Common myeloid progenitor, CD34-positive (primary cell): ENCODE results near the gene PTGIS. TPM values are rescaled to one million over a fixed set of nuclear protein-coding genes. Genes with fewer than 3 reads are reported as not detected.
A peak's percentile ranks its signal among the peaks of the same experiment; 100 is the strongest.
"Not testable (repeated sequence)": the region's sequence is repeated elsewhere in the genome, so short reads cannot be mapped to it uniquely, and the experiment has no call there.

Experiments used
- CTCF ChIA-PET: fragments of 350-600 bp; sonication (Branson Sonifier 250); formaldehyde crosslinking; loops from one replicate; lab custom pipeline; 2021; ENCODE audit warnings: antibody characterized with exemption; lab: Charles Lee
- POLR2A ChIA-PET: fragments of 350-600 bp; sonication (Branson Sonifier 250); formaldehyde crosslinking; loops from one replicate; lab custom pipeline; 2021; ENCODE audit warnings: antibody characterized with exemption; lab: Charles Lee
- DNase-seq, 3 donors: peaks; one replicate each; pipeline versions ENCODE4 v3.0.0 to v3.0.0-alpha.2; 2013
- H3K27ac ChIP-seq, 2 experiments: 1 replicate in 1 of 2; 2 replicates in 1 of 2; pipeline ENCODE4 v1.7.0; 2013; ENCODE audit warnings: inconsistent platforms in 2 of 2, low read length in 2 of 2, mild to moderate bottlenecking in 2 of 2, low read depth in 1 of 2, moderate library complexity in 1 of 2; ENCODE audit not compliant: severe bottlenecking in 2 of 2, insufficient read depth in 1 of 2, poor library complexity in 1 of 2
- H3K27me3 ChIP-seq, 5 experiments: replicated peaks in 2 of 5; 1 replicate in 3 of 5; 2 replicates in 2 of 5; pipeline versions ENCODE4 v1.6.1 to v1.7.0; 2013; ENCODE audit warnings: low read length in 4 of 5, mild to moderate bottlenecking in 2 of 5, moderate library complexity in 2 of 5, inconsistent platforms in 1 of 5; ENCODE audit not compliant: insufficient read depth in 5 of 5, control insufficient read depth in 4 of 5
- H3K36me3 ChIP-seq, 4 experiments: 1 replicate in 2 of 4; 2 replicates in 2 of 4; pipeline versions ENCODE4 v1.6.1 to v1.7.0; 2013; ENCODE audit warnings: low read length in 3 of 4, control low read depth in 1 of 4, mild to moderate bottlenecking in 1 of 4; ENCODE audit not compliant: control insufficient read depth in 4 of 4, insufficient read depth in 4 of 4
- H3K4me1 ChIP-seq, 4 experiments: 1 replicate in 3 of 4; 2 replicates in 1 of 4; pipeline versions ENCODE4 v1.6.1 to v1.7.1; 2013; ENCODE audit warnings: low read length in 3 of 4, mild to moderate bottlenecking in 3 of 4, control low read depth in 1 of 4, inconsistent platforms in 1 of 4, moderate library complexity in 1 of 4; ENCODE audit not compliant: control insufficient read depth in 4 of 4, insufficient read depth in 4 of 4; ENCODE audit errors: control extremely low read depth in 1 of 4
- H3K4me3 ChIP-seq, 7 experiments: 1 replicate in 4 of 7; 2 replicates in 3 of 7; pipeline versions ENCODE4 v1.5.1 to v1.7.0; 2013; ENCODE audit warnings: mild to moderate bottlenecking in 7 of 7, low read length in 6 of 7, moderate library complexity in 6 of 7, inconsistent platforms in 2 of 7, low read depth in 2 of 7, control low read depth in 1 of 7; ENCODE audit not compliant: insufficient read depth in 4 of 7, control insufficient read depth in 1 of 7; ENCODE audit errors: extremely low read depth in 1 of 7
- H3K9me3 ChIP-seq, 5 experiments: 1 replicate in 4 of 5; 2 replicates in 1 of 5; pipeline versions ENCODE4 v1.6.1 to v1.7.1; 2013; ENCODE audit warnings: low read length in 4 of 5, mild to moderate bottlenecking in 2 of 5, inconsistent platforms in 1 of 5, low read depth in 1 of 5, moderate library complexity in 1 of 5; ENCODE audit not compliant: control insufficient read depth in 4 of 5, insufficient read depth in 2 of 5; ENCODE audit errors: control extremely low read depth in 1 of 5
- WGBS: methylation state at CpG from one replicate; pipeline ENCODE4 v1.1.5; 2013; ENCODE audit not compliant: insufficient coverage; 5-methylcytosine and 5-hydroxymethylcytosine counted together
- polyA plus RNA-seq: library from polyadenylated mRNA; unstranded; fragments of 120-200 nt; gene quantifications from one replicate; pipeline ENCODE4 v1.2.1, GENCODE V29; 2013

PTGIS gene
- not detected for polyA plus RNA-seq

DNA sequence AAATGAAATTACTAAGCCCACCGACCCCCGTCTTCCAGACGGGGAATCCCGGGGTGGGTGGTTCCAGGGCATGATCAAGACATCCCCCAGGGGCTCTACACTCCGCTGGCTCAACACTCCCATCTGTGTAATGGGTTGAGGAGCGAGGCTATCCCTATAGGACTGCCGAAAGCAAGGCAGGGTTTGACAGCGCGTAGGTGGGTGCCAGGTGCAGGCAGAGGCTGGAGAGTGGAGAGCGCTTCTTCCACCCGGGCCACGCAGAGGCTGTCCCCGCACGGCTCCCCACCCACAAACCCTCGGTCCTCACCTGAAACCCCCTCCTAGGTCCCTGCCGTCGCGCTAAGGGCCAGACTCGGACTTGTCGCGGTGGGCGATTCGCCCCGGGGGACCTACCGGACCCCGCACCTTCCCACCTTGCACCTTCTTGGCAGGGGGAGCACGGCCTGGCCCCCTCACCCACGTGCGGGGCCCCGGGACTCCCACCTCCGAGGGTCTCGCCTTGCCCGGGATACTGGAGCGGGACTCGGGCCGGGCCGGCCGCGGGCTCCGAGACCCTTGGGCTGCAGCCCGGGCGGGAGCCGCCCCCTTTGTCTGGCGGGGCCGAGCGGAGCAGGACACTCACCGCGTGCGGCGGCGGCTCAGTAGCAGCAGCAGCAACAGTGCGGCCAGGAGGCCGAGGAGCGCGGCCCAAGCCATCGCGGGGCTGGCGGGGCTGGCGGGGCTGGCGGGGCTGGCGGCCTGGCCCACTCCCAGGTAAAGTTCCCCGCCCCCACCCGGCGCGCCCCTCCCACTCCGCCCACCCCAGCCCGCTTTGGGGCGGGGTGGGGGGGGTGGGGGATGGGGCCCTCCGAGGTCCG lies at the start of gene PTGIS:
PTGIS (minus strand) TSS at position 717 of the 857 bp plus-strand sequence; CDS start at position 696, 21 bp downstream.
- CTCF ChIA-PET, result no interaction called here
- WGBS, result 10% methylated on average over 37 of the region's 70 CpGs
- POLR2A ChIA-PET, result no interaction called here
- peaks cover 0 to 70% (median 23%) of the 10 kb centered on the region in 5 experiments for H3K27me3 ChIP-seq
- no peak within 1 kb of the TSS for H3K4me3 ChIP-seq
- peak in 1 of 3 donors; percentile 19 for DNase-seq
- H3K4me1 ChIP-seq, result peaks cover 0 to 13% (median 4%) of the 10 kb centered on the region in 4 experiments
- peaks cover 0 to 3% (median 0%) of the 10 kb centered on the region in 5 experiments for H3K9me3 ChIP-seq
- H3K36me3 ChIP-seq, result no peaks in the 10 kb centered on the region
- no peak within 1 kb of the TSS for H3K27ac ChIP-seq

GRCh38 chr20:49617394-49617793 lies 49.5 kb upstream of the PTGIS start:
- DNase-seq, H3K4me1 ChIP-seq, H3K4me3 ChIP-seq, H3K36me3 ChIP-seq, H3K27ac ChIP-seq, H3K9me3 ChIP-seq, H3K27me3 ChIP-seq, CTCF ChIA-PET, POLR2A ChIA-PET: not testable (repeated sequence)
- 55% methylated on average over 2 of the region's 3 CpGs for WGBS

DNA sequence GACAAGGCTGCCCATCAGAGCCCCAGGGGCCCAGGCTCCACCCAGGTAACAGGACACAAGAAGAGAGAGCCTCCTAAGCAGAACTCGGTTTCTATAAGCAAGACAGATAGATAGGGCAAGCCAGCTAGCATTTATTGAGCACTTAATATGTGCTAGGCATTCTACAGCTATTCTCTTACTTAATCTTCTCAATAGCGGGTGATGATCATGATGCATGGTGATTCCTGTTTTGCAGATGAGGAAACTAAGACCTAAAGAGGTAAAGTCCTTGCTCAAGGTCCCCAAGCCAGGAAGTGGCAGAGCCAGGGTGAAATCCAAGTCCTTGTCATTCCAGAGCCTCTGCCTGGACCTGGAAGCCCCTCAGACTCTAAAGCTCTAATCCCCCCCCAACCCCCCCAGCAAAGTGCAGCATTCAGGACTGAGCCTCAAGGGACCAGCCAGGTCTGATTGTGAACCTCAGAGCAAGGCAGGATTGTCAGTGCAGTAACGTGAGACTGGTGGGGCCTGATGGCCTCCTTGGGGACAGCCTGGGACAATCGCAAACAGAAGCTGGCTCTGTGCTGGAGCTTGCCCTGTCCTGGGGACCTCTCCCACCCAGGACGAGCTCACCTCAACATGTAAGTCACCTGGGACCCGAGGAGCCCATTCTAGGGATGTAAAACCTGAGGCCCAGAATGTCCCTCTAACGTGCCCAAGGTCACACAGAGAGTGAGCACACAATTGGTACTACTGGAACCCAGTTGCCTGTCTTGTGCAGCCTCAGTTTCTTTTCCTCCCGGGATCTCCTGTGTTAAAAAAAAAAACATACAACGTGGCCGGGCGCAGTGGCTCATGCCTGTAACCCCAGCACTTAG lies 48.4 kb upstream of the PTGIS start:
- CTCF ChIA-PET, result interaction anchor here (0.6 to 1.4 kb wide), 4 partner anchors 8 to 75 kb away, joined by 3 read pairs; no protein-coding TSS in a partner anchor
- Histone ChIP-seq H3K4me3 (no peak overlapping the region), H3K27ac (no peak overlapping the region), H3K4me1 (peaks cover 0 to 10% (median under 1%) of the 10 kb centered on the region in 4 experiments), H3K27me3 (peaks cover 0 to 3% (median 0%) of the 10 kb centered on the region in 5 experiments), H3K9me3 (no peaks in the 10 kb centered on the region), H3K36me3 (no peaks in the 10 kb centered on the region)
- POLR2A ChIA-PET, result no interaction called here
- DNase-seq, result no peak
- 98% methylated on average over 9 of the region's 11 CpGs for whole genome bisulfite sequencing

DNA sequence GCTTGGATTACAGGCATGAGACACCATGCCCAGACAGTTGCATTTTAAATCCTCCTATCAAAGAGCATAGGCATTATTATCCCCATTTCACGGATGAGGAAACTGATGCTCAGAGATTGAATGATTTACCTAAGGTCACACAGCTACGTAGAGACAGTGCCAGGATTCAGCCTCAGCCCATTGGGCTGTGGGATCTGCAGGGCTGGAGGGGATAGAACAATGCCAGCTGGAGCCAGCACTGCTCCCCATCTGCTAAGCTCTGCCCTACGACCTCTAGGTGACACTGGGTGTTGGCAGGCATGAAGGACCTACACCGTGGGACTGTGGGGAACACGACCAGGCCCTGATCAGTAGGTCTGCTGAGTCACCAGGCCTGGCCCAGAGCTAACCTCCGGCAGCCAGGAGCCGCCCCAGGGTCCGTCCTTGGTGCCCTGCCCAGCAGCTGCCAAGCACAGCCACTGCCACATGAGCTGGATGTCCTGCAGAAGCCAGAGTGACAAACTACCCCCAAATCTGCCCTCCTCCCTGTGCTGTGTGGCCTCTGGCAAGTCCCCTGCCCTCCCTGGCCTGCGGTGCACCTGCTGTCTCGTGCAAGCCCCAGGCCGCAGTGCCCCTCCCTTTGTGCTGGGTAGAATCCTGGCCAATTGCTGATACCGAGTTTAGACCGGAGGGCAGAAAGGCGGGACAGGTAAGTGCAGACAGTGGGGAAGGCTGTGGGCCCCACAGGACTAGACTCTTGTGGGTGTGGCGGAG lies 47.6 kb upstream of the PTGIS start:
- Histone ChIP-seq H3K27me3 (no peaks in the 10 kb centered on the region), H3K27ac (no peak overlapping the region), H3K9me3 (no peaks in the 10 kb centered on the region), H3K4me1 (peaks cover 0 to 10% (median 7%) of the 10 kb centered on the region in 4 experiments), H3K36me3 (no peaks in the 10 kb centered on the region), H3K4me3 (no peak overlapping the region)
- ChIA-PET POLR2A (no interaction called here), CTCF (interaction anchor here (1.2 to 9.1 kb wide), 4 partner anchors 8 to 229 kb away, joined by 3 to 138 read pairs (median 3); no protein-coding TSS in a partner anchor)
- WGBS, result 63% methylated on average over 14 of the region's 15 CpGs
- no peak for DNase-seq

DNA sequence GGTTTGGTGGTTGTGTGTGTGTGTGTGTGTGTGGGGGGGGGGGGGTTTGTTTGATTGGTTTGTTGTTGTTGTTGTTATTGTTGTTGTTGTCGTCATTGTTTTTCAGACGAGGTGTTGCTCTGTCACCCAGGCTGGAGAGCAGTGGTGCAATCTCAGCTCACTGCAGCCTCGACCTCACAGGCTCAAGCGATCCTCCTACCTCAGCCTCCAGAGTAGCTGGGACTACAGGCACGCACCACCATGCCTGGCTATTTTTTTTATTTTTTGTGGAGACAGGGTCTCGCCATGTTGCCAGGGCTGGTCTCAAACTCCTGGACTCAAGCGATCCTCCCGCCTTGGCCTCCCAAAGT lies 47.1 kb upstream of the PTGIS start:
- H3K9me3 ChIP-seq, DNase-seq, H3K4me3 ChIP-seq, H3K27ac ChIP-seq, H3K27me3 ChIP-seq, POLR2A ChIA-PET, H3K4me1 ChIP-seq, H3K36me3 ChIP-seq: not testable (repeated sequence)
- CTCF ChIA-PET, result interaction anchor here (1.4 to 9.1 kb wide), 2 partner anchors 8 to 229 kb away, joined by 3 to 138 read pairs; no protein-coding TSS in a partner anchor
- 95% methylated on average over 7 of the region's 8 CpGs for WGBS

GRCh38 chr20:49614338-49615050 lies 46.6 kb upstream of the PTGIS start:
- H3K27me3 ChIP-seq, result no peaks in the 10 kb centered on the region
- no peak overlapping the region for H3K27ac ChIP-seq
- ChIA-PET POLR2A (no interaction called here), CTCF (interaction anchor here (1.0 to 9.1 kb wide), 2 partner anchors 10 to 230 kb away, joined by 3 to 138 read pairs; no protein-coding TSS in a partner anchor)
- WGBS, result 85% methylated on average over 5 of the region's 13 CpGs
- no peaks in the 10 kb centered on the region for H3K36me3 ChIP-seq
- H3K4me3 ChIP-seq, result no peak overlapping the region
- no peak for DNase-seq
- H3K9me3 ChIP-seq, result no peaks in the 10 kb centered on the region
- H3K4me1 ChIP-seq, result peaks cover 0 to 9% (median 6%) of the 10 kb centered on the region in 4 experiments
